Prostate gland (tissue), 2 donors: Measurements from ENCODE around the gene DNAJC1. TPM values are rescaled to one million over a fixed set of nuclear protein-coding genes. Genes with fewer than 3 reads are reported as not detected.

Experiments
- DNase-seq: peaks from one replicate; pipeline ENCODE4 v3.0.0-alpha.2; 2019; ENCODE audit warnings: low spot score
- H3K27ac ChIP-seq, 2 donors: fragments of 200-600 bp; sonication (generic); 2 replicates each; pipeline ENCODE4 v1.5.1; 2017 to 2019
- H3K27me3 ChIP-seq: fragments of 200-600 bp; sonication (generic); replicated peaks from 2 replicates; pipeline ENCODE4 v1.5.1; 2019; ENCODE audit not compliant: insufficient read depth
- H3K36me3 ChIP-seq, 2 donors: fragments of 200-600 bp; sonication (generic); 1 replicate in 1 of 2; 2 replicates in 1 of 2; pipeline versions ENCODE4 v1.5.1 to v1.8.1; 2017 to 2019
- H3K4me1 ChIP-seq: fragments of 200-600 bp; sonication (generic); replicated peaks from 2 replicates; pipeline ENCODE4 v1.5.1; 2019
- H3K4me3 ChIP-seq, 2 donors: fragments of 200-600 bp; sonication (generic); 2 replicates each; pipeline ENCODE4 v1.5.1; 2017 to 2019
- H3K9me3 ChIP-seq: fragments of 200-600 bp; sonication (generic); 2 replicates; pipeline ENCODE4 v1.5.1; 2017
- CTCF ChIP-seq, 4 experiments: fragments of 200-600 bp in 2 of 4; fragments of 450-650 bp in 2 of 4; sonication (generic) in 2 of 4; IDR thresholded peaks; 1 replicate in 3 of 4; 2 replicates in 1 of 4; pipeline ENCODE4 v1.5.1; 2016 to 2019; ENCODE audit warnings: antibody characterized with exemption in 4 of 4, mild to moderate bottlenecking in 2 of 4, moderate library complexity in 2 of 4
- POLR2A ChIP-seq: fragments of 450-650 bp; IDR thresholded peaks from one replicate; pipeline ENCODE4 v1.6.1; 2016; ENCODE audit warnings: antibody characterized with exemption, mild to moderate bottlenecking
- POLR2AphosphoS5 ChIP-seq: sonication (generic); formaldehyde crosslinking; IDR thresholded peaks from one replicate; pipeline ENCODE4 v1.6.1; 2017; ENCODE audit warnings: antibody characterized with exemption
- WGBS: methylation state at CpG from one replicate; pipeline ENCODE4 v1.1.5; 2018; 5-methylcytosine and 5-hydroxymethylcytosine counted together
- intact Hi-C: fragments of 100-400 bp; cut with DNase I; formaldehyde crosslinking; loops from one replicate; pipeline ENCODE4 v1.14.2; 2022
- total RNA-seq, 2 donors: library from RNA; depleted of rRNA; stranded (reverse); fragments of >200 nt; gene quantifications; one replicate each; pipeline ENCODE4 v1.1.0, GENCODE V29; 2016

DNAJC1 gene
- total RNA-seq, 2 donors from 2014 or later: 62.8 to 89.3 TPM

GRCh38 chr10:21993360-21994001, 10.0 kb downstream of the DNAJC1 start:
- Histone ChIP-seq H3K4me1 (no peaks in the 10 kb centered on the region), H3K9me3 (no peaks in the 10 kb centered on the region), H3K36me3 (no peaks in the 10 kb centered on the region), H3K27ac (no peak overlapping the region), H3K4me3 (no peak overlapping the region), H3K27me3 (no peaks in the 10 kb centered on the region)
- intact Hi-C loops: no loop called here
- TF ChIP-seq POLR2A: no peak
- peak; percentile 56 to 76 (median 66) for TF ChIP-seq CTCF (IDR thresholded peaks at IDR 0.05)
- no peak for DNase-seq
- 64% methylated on average over 7 of the region's 7 CpGs for WGBS

- Histone ChIP-seq H3K4me1 (no peaks in the 10 kb centered on the region), H3K4me3 (no peak overlapping the region), H3K9me3 (no peaks in the 10 kb centered on the region), H3K27me3 (no peaks in the 10 kb centered on the region), H3K36me3 (no peaks in the 10 kb centered on the region), H3K27ac (no peak overlapping the region)
- no peak for DNase-seq
- WGBS: 95% methylated on average over 8 of the region's 8 CpGs
- TF ChIP-seq POLR2AphosphoS5: no peak
- intact Hi-C loops: no loop called here
Observed at GRCh38 chr10:21991785-21992184, 11.7 kb downstream of the DNAJC1 start.

GRCh38 chr10:21990449-21990848, 13.1 kb downstream of the DNAJC1 start:
- DNase-seq: no peak
- Histone ChIP-seq H3K27ac (no peak overlapping the region), H3K36me3 (no peaks in the 10 kb centered on the region), H3K4me1 (no peaks in the 10 kb centered on the region), H3K4me3 (no peak overlapping the region), H3K27me3 (no peaks in the 10 kb centered on the region), H3K9me3 (no peaks in the 10 kb centered on the region)
- intact Hi-C loops: no loop called here
- no peak for TF ChIP-seq CTCF (IDR thresholded peaks at IDR 0.05)
- no peak for TF ChIP-seq POLR2AphosphoS5
- TF ChIP-seq POLR2A: no peak
- WGBS: 71% methylated on average over 1 of the region's 1 CpG

- H3K36me3 ChIP-seq: no peaks in the 10 kb centered on the region
- intact Hi-C loops: no loop called here
- peak; percentile 30 for DNase-seq
- H3K4me3 ChIP-seq: no peak overlapping the region
- no peaks in the 10 kb centered on the region for H3K9me3 ChIP-seq
- TF ChIP-seq CTCF (IDR thresholded peaks at IDR 0.05) (peak in 2 of 4 experiments; percentile 43 to 46), POLR2A (no peak), POLR2AphosphoS5 (peak; percentile 15)
- H3K27ac ChIP-seq: no peak overlapping the region
- no peaks in the 10 kb centered on the region for H3K4me1 ChIP-seq
- no peaks in the 10 kb centered on the region for H3K27me3 ChIP-seq
- 50% methylated on average over 5 of the region's 5 CpGs for whole genome bisulfite sequencing
Observed at GRCh38 chr10:21989453-21990154, 13.9 kb downstream of the DNAJC1 start.

GRCh38 chr10:21985541-21985940, 18.0 kb downstream of the DNAJC1 start:
- intact Hi-C loops: no loop called here
- Histone ChIP-seq H3K27ac (no peak overlapping the region), H3K36me3 (no peaks in the 10 kb centered on the region), H3K27me3 (no peaks in the 10 kb centered on the region), H3K4me3 (no peak overlapping the region), H3K4me1 (no peaks in the 10 kb centered on the region), H3K9me3 (no peaks in the 10 kb centered on the region)
- TF ChIP-seq POLR2AphosphoS5 (no peak), CTCF (IDR thresholded peaks at IDR 0.05) (no peak), POLR2A (no peak)
- 67% methylated on average over 1 of the region's 1 CpG for whole genome bisulfite sequencing
- DNase-seq: no peak
